GM18858 (cell line): ENCODE data around the gene UNC80.
"Not testable (repeated sequence)": the region's sequence is repeated elsewhere in the genome, so short reads cannot be mapped to it uniquely, and the experiment has no call there.

Experiments used
- ATAC-seq: cut with Tn5 transposase; IDR thresholded peaks from one replicate; pipeline ENCODE4 v1.9.1; 2021; ENCODE audit not compliant: unreplicated experiment

The UNC80 gene, protein sequence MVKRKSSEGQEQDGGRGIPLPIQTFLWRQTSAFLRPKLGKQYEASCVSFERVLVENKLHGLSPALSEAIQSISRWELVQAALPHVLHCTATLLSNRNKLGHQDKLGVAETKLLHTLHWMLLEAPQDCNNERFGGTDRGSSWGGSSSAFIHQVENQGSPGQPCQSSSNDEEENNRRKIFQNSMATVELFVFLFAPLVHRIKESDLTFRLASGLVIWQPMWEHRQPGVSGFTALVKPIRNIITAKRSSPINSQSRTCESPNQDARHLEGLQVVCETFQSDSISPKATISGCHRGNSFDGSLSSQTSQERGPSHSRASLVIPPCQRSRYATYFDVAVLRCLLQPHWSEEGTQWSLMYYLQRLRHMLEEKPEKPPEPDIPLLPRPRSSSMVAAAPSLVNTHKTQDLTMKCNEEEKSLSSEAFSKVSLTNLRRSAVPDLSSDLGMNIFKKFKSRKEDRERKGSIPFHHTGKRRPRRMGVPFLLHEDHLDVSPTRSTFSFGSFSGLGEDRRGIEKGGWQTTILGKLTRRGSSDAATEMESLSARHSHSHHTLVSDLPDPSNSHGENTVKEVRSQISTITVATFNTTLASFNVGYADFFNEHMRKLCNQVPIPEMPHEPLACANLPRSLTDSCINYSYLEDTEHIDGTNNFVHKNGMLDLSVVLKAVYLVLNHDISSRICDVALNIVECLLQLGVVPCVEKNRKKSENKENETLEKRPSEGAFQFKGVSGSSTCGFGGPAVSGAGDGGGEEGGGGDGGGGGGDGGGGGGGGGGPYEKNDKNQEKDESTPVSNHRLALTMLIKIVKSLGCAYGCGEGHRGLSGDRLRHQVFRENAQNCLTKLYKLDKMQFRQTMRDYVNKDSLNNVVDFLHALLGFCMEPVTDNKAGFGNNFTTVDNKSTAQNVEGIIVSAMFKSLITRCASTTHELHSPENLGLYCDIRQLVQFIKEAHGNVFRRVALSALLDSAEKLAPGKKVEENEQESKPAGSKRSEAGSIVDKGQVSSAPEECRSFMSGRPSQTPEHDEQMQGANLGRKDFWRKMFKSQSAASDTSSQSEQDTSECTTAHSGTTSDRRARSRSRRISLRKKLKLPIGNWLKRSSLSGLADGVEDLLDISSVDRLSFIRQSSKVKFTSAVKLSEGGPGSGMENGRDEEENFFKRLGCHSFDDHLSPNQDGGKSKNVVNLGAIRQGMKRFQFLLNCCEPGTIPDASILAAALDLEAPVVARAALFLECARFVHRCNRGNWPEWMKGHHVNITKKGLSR (N-terminal part only)

DNA sequence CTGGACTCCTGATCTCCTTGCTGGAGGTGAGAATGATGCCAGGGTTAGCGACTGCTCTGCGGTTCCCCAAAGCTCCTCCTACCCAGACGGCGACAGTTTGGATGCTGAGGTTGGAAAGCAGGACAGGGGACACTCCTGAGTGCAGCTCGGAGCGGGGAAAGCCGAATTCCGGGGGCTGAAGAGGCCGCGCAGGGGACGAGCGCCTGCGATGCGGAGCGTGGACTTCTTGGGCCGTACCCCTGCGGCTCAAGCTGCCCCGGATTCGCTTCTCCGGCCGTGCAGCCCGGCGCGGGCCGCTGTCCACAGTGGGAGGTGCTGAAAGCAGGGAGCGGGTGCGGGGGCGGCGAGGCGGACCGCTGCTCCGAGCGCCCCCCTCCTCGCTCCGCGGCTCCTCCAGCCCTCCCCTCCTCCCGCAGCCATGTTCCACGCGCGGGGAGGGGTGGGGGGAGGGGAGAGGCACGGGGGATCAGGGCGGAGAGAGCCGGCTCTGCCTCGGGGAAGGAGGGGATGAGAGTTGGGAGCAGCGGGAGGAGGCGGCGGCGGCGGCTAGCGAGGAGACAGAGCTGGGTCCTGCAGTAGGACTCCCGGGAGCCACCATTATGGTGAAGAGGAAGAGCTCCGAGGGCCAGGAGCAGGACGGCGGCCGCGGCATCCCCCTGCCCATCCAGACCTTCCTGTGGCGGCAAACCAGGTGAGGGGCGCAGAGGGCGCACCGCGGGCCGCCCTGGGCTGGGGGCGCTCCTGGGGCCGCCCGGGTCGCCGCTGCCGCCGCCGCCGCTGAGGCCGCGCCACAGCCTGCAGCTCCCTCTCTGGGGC lies at the start of gene UNC80:
Gene UNC80, plus strand, starts transcription at position 359 of the 816 bp plus-strand sequence. Its CDS starts 241 bp downstream, at position 600.
- peak; percentile 51 for ATAC-seq

DNA sequence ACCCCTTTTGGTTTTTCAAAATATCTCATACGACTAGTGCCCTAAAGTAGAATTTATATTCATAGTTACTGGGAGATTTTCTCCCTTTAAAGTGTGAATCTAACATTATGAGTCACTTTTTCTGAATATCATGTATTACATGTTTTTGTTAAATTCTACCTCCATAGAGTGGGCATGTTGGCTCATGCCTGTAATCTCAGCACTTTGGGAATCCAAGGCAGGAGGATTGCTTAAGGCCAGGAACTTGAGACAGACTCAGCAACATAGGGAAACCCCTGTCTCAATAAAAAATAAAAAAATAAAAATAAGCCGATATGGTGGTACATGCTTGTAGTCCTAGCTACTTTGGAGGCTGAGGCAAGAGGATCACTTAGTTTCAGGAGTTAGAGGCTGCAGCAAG lies 45.3 kb upstream of the UNC80 start:
- ATAC-seq: no peak

DNA sequence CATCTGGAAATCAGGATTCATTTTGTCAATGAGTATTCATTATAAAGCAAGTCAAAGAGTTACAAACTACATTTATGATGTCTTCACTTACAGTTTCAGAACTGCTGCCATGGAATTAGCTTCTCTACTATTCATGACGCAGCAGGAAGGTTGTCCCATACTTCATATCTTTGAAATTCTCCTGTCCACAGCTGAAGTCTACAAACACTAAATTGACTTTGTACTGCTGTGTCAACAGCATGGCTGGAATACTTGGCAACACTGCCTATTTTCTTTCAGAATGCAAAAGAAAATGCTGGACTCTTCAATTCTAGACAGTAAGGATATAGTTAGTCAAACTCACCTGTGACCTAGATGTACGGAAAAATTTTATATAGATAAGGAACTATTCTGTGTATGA lies 44.6 kb upstream of the UNC80 start:
- ATAC-seq: no peak

DNA sequence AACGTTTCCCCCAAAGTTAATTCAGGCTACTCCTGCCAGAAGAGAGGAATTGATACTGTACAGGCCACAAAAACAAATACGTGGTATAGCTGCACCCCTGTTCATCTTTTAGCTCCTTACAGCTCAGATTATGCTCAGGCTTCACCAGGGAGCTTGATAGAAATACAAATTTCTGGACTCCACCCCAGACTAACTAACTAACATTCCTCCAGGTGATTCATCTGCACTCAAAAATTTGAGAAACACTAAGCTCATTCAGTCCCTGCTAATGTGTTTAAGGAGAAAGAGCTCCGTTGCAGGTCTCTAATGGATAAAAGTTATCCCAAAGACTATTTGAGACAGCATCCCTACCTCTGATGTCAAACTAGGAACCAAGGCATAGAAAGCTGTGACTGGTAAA lies 36.8 kb upstream of the UNC80 start:
- no peak for ATAC-seq

DNA sequence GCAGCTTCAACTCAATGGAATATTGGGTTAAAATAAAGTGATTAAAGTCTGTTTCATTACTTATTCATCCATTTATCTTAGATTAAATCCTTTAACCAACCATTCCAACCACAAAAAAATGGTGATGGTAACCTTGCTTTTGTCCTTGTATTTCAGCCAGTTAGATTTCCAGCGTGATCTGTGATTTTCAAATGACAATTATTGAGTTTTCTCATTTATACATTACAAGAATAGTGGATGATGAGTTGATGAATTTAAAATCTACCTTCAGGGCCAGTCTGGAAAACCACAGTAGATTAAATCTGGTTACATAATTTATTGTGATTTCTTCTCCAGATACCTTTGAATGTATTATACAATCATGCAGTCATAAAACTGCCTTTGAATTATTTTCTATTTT lies 29.7 kb upstream of the UNC80 start:
- no peak for ATAC-seq

DNA sequence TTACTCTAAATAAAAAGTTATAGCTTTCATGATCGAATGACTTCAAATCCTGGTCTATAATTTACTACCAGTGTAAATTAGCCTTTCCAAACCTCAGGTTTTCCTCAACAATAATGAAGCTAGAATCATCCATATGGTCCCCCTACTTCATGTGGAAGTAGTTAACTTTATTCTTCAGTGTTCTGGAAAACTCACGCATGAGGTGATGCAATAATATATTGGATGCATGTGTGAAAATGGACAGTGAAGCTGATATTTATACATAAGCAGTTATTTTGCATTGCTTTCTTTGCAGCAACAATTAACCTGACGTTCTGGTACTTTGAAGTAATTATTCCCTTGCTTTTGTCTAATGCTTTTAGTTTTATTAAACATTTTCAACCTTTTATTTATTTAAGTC lies 18.6 kb upstream of the UNC80 start:
- ATAC-seq: no peak

DNA sequence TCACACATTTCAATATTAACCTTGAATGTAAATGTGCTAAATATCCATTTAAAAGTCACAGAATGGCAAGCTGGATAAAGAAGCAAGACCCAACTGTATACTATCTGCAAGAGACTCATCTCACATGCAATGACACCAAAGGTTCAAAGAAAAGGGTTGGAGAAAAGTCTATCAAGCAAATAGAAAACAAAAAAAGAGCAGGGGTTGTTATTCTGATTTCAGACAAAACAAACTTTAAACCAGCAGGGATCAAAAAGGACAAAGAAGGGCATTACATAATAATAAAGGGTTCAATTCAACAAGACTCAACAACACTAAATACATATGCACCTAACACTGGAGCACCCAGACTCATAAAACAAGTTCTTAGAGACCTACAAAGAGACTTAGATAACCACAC lies 14.5 kb upstream of the UNC80 start:
- no peak for ATAC-seq

DNA sequence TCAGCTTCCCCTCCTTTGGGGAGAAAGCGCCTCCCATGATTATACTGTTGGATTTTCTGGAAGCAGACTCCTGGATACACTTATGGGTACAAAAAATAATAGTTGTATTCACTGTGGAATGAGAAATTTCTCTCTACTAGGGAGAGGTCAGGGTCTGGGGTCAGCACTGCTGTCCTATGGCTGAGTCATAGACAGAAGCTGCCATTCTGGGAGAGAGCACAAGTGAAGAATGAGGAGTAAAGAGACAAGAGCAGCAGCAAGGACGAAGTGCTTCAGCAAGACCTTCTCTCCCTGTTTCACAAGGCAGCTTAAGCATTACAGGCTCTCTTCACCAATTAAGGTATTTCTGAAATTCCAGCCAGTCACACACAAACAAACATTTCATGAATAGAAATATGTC lies 10.1 kb upstream of the UNC80 start:
- no peak for ATAC-seq

DNA sequence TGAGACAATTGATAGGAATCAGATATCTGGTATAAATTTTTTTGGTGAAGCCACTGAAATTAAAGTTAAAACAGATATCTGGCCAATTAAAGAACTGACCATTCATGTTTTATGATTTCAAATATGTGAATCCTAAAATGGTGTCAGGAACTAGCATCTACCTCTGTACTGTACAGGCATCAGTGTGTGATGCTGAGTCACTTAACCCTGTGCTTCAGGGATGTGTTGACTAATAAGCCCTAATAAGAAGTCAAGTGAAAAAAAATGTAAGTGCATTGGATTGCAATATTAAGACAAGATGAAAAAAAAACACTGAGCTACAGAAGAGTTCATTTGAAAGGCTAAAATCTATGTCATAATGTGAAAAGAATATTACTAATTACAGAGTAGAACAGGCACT lies 9.1 kb upstream of the UNC80 start:
- ATAC-seq: no peak

DNA sequence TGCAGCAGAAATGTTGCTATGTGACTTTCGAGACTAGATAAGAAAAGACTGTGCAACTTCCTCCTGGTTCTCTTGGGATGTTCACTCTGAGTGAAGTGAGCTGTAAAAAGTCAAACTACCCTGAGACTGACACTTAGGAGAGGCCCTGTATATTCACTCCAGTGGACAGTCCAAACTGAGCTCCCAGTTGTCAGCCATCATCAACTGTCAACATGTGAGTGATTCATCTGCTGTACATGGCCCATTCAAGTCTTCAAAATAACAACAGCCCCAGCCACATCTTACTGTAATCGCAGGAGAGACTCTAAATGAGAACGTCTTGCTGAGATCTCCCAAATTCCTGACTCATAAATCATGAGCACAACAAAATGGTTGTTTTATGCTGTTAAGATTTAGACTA lies 8.5 kb upstream of the UNC80 start:
- no peak for ATAC-seq

DNA sequence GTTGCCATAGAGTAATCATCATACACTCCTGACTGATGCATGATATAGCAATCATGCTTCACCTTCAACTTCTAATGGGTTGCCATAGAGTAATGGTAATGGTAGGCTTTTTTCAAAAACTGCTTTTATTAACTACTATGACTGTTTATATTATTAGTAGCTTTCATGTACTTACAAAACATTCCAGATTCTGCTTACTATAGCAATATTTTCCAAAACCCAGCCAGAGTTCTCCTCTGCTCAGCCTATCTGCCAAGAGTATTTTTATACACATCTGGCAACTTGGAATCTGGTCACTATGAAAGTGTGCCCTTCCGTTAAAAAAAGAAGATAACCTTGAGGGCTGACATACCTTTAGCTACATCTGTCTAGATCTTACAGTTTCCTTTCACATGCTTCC lies 5.0 kb upstream of the UNC80 start:
- ATAC-seq: no peak

DNA sequence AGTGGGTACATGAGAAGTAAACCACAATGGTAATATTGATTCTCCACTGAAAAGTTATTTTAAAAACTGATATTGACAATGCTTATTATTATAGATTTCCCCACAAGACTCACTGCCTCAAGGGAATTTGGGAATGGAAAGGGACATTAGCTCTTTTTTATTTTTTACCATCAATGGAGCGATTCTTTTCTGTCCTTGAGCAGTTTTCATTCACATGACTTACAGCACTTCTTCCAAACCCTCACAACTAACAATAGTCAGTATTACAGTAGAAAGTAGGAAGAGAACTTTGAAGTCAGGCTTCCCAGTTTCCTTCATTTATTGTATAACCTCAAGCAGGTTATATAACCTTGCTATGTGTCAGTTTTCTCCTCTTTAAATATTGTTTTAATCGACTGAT lies 4.3 kb upstream of the UNC80 start:
- ATAC-seq: no peak

DNA sequence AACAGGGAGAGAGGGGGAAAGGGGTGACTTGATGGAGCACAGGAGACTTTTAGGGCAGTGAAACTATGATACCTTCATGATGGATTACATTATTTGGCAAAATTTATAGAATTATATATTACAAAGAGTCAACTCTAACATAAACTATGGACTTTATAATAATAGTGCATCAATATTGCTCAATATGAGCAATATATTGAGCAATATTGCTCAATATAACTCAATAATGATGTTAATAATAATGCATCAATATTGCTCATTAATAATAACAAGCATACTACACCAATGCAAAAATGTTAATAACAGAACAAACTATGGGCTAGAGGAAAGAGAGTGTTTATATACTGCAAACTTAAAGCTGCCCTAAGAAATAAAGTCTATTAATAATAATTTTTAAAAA lies 3.1 kb upstream of the UNC80 start:
- ATAC-seq: no peak

DNA sequence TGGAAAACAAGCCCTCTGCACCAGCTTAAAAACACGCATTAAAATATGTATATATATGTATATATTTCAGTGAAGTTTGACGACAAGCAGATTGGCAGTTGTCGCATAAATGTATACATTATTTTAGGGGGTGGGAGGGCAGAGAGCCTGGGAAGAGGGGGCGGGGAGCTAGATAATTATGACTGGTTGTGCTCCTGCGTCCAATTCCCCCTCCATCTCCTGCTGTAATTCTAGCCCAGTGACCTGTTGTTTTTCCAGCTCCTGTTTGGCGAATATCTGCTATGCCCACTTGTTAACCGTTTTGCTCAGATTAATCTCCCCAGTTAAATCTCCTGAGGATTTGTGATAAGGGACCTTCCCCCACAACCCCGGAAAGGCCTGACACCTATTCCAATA lies 656 bp downstream of the UNC80 start:
- no peak for ATAC-seq

DNA sequence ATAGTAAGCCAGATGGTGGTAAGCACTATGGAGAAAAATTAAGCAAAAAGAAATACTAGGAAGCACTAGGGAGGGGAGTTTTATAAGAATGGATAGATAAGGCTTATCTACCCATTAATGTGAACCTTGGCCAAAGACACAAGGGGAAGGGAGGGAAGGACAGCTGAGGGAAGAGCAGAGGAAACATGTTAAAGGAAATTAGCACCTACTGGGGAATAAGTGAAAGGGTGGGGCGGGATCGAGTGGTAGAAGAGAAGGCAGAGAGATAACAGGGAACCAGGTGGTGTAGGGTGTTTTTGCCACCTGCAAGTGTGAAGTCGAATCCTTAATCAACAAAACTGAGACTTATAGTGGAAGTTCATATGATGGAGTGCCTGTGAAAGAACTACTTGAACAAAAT lies 1.7 kb downstream of the UNC80 start:
- no peak for ATAC-seq

DNA sequence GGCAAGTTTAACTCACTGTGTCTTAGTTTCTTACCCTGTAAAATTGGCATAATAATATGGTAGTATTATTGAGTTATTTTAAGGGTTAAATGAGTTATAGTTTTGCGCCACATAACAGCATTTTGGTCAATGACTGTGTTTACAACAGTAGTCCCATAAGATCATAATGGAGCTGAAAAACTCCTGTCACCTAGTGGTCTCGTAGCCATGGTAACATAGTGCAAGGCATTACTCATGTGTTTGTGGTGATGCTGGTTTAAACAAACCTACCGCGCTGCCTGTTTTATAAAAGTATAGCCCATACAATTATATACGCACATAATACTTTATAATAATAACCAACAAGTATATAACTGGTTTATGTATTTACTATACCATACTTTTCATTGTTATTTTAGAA lies 15.8 kb downstream of the UNC80 start:
- no peak for ATAC-seq

DNA sequence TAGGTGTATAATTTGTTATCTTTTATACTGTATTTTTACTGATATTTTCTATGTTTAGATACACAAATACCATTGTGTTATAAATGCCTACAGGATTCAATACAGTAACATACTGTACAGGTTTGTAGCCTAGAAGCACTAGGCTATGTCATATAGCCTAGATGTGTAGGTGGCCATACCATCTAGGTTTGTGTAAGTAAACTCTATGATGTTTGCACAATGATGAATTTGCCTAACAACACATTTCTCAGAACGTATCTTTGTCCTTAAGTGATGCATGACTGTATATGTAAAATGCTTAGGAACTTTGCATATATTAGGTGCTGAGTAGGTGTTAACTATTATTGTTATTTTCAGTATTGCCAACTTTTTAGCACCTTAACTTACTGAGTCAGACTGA lies 17.3 kb downstream of the UNC80 start:
- no peak for ATAC-seq

DNA sequence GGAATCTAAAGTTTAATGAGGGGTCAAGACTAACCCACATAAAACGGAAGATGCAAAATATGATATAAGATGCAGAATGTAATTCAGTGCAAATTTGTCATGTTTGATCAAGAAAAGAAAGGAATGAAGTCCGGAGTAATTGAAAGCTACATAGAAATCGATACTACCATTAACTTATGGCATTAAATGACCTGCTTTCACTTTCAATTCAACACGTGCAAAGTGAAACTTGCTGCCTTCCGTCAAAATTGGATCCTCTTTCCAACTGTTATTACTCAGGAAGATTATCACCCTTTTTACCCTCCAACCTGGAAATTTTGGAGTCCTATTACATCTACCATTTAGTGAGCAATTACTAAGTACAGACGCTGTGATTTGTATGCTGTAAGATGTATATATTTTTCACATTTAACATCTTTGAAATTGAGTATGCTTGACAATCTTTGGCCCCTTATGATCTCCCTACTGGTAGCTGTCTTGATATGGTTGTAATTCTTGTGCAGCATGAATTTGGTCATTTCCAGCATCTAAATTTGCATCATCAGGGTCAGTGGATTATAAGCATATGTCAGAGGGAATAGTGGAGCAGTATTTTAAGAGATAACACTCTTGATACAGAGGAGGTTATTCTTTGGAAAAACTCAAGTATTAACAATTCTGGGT lies 18.6 kb downstream of the UNC80 start:
- no peak for ATAC-seq

DNA sequence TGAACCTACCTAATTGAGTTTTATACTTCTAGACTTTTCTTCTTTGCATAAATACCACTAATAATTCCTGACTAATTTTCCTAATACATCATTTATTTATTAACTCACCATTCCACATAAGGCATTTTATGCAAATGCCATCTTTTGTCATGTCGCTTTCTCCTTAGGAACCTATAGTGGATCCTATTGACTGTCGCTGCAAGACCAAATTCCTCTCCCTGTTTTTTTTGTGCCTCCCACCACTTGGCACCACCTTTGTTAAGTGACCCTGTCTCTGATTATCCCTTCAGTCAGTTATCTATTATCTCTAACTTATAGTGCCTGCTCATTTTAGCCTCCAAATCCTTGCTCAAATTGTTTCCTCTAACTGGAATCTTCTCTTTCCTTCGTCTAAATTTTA lies 19.5 kb downstream of the UNC80 start:
- ATAC-seq: no peak

DNA sequence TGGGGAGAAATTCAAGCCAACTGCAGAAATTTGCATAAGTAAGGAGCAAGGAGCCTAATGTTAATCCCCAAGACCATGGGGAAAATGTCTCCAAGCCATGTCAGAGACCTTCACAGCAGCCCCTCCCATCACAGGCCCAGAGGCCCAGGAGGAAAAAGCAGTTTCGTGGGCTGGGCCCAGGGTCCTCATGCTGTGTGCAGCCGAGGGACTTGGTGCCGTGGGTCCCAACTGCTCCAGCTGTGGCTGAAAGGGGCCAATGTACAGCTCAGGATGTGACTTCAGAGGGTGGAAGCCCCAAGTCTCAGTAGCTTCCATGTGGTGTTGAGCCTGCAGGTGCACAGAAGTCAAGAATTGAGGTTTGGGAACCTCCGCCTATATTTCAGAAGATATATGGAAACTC lies 23.8 kb downstream of the UNC80 start:
- not testable (repeated sequence) for ATAC-seq
